ENCODE data around the gene TP73. TPM values are rescaled to one million over a fixed set of nuclear protein-coding genes. Genes with fewer than 3 reads are reported as not detected.

The TP73 gene
- total and polyA plus RNA-seq, 2 donors (not counting 1 experiment from before 2014, with no cell fraction given), result 1.2 to 2.4 TPM

DNA sequence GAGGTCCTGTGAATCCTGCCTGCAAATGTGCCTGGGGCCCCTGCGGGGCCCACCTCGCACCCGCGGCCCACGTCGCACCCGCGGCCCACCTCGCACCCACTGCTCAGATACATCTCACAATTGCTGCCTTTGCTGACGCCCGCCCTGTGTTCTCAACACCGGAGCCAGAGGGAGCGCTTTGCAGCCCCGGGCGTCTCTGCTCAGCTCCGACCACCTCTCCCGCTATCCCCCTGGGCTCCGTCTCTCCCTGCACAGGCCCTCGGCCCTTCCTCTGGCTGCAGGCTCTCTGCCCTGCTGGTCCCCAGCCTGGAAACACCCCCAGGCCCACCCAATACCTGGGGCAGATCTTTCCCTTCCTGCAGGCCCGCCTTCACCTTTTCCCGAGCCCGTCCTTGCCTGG is 44.8 kb downstream of the TP73 start:
- Histone ChIP-seq H3K9me3 (ENCODE audit: control extremely low read depth in 1 of 3, control insufficient read depth in 2 of 3, insufficient read depth in 1 of 3, low read length in 2 of 3) (peaks cover 0 to 6% (median 0%) of the 10 kb centered on the region in 3 donors), H3K27me3 (replicated peaks in 1 of 4; ENCODE audit: control extremely low read depth in 1 of 4, control insufficient read depth in 3 of 4, insufficient read depth in 4 of 4, low read length in 3 of 4) (peaks cover 0 to 5% (median 0%) of the 10 kb centered on the region in 4 experiments), H3K27ac (ENCODE audit: low read length in 2 of 2) (no peak overlapping the region), H3K4me2 (replicated peaks; ENCODE audit: low read depth, low read length, poor library complexity, severe bottlenecking) (no peak overlapping the region), H4K20me1 (ENCODE audit: control insufficient read depth, insufficient read depth, low read length, poor library complexity, severe bottlenecking) (no peaks in the 10 kb centered on the region), H3K36me3 (replicated peaks in 1 of 2; ENCODE audit: control extremely low read depth in 1 of 2, control insufficient read depth in 1 of 2, extremely low read depth in 1 of 2, insufficient read depth in 2 of 2, low read length in 1 of 2) (no peaks in the 10 kb centered on the region), H3K9ac (ENCODE audit: low read length) (no peak overlapping the region), H3K4me3 (ENCODE audit: control extremely low read depth in 1 of 5, extremely low read depth in 1 of 5, insufficient read depth in 1 of 5, low read depth in 2 of 5, low read length in 4 of 5) (no peak overlapping the region), H3K4me1 (ENCODE audit: control insufficient read depth in 2 of 2, insufficient read depth in 2 of 2, low read length in 2 of 2) (peaks cover 0 to 11% of the 10 kb centered on the region in 2 donors), H3K79me2 (ENCODE audit: control insufficient read depth, insufficient read depth, low read length) (no peaks in the 10 kb centered on the region), H2AFZ (ENCODE audit: insufficient read depth, low read depth, low read length, poor library complexity, severe bottlenecking) (no peak overlapping the region)
- ChIA-PET POLR2A (no interaction called here), CTCF (no interaction called here)
- Mint-ChIP-seq H3K9me3 (ENCODE audit: insufficient read depth) (no peaks in the 10 kb centered on the region), H3K4me3 (no peak overlapping the region), H3K27ac (no peak overlapping the region), H3K27me3 (peaks cover 7% of the 10 kb centered on the region), H3K4me1 (peaks cover 10% of the 10 kb centered on the region)
- intact Hi-C loops (cut with micrococcal nuclease), result no loop called here
- 90% methylated on average over 22 of the region's 22 CpGs for WGBS (ENCODE audit: insufficient coverage)
- TF ChIP-seq EZH2 (IDR thresholded peaks at IDR 0.05; ENCODE audit: borderline replicate concordance, insufficient read depth, low read depth, low read length, poor library complexity, severe bottlenecking), result no peak
- TF ChIP-seq, protein P1, sequence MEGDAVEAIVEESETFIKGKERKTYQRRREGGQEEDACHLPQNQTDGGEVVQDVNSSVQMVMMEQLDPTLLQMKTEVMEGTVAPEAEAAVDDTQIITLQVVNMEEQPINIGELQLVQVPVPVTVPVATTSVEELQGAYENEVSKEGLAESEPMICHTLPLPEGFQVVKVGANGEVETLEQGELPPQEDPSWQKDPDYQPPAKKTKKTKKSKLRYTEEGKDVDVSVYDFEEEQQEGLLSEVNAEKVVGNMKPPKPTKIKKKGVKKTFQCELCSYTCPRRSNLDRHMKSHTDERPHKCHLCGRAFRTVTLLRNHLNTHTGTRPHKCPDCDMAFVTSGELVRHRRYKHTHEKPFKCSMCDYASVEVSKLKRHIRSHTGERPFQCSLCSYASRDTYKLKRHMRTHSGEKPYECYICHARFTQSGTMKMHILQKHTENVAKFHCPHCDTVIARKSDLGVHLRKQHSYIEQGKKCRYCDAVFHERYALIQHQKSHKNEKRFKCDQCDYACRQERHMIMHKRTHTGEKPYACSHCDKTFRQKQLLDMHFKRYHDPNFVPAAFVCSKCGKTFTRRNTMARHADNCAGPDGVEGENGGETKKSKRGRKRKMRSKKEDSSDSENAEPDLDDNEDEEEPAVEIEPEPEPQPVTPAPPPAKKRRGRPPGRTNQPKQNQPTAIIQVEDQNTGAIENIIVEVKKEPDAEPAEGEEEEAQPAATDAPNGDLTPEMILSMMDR (IDR thresholded peaks at IDR 0.05), result no peak
- DNase-seq (no peak), ATAC-seq (ENCODE audit: low read depth) (no peak)

DNA sequence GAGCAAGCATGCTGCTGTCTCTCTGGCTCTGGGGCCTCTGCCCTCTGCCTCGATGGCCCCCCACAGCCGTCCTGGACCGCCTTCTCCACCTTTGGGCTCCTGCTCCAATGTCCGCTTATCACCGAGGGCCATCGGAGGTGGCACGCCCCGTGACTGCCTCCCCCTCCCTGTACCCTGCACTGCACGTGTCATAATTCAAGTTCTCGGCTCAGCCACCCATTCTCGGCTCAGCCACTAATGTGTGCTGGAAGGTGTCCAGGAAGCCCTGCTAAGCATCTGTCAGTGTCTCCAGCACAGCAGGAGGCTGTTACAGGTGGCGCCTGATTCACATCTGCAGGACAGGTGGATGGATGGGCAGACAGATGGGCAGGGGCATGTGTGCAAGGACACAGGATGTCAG is 45.5 kb downstream of the TP73 start:
- intact Hi-C loops (cut with micrococcal nuclease), result no loop called here
- DNase-seq, result no peak
- Histone ChIP-seq H3K4me2 (replicated peaks; ENCODE audit: low read depth, low read length, poor library complexity, severe bottlenecking) (no peak overlapping the region), H3K9ac (ENCODE audit: low read length) (no peak overlapping the region), H2AFZ (ENCODE audit: insufficient read depth, low read depth, low read length, poor library complexity, severe bottlenecking) (no peak overlapping the region), H3K9me3 (ENCODE audit: control extremely low read depth in 1 of 3, control insufficient read depth in 2 of 3, insufficient read depth in 1 of 3, low read length in 2 of 3) (peaks cover 0 to 6% (median 0%) of the 10 kb centered on the region in 3 donors), H3K27me3 (replicated peaks in 1 of 4; ENCODE audit: control extremely low read depth in 1 of 4, control insufficient read depth in 3 of 4, insufficient read depth in 4 of 4, low read length in 3 of 4) (peaks cover 0 to 3% (median 0%) of the 10 kb centered on the region in 4 experiments), H3K36me3 (replicated peaks in 1 of 2; ENCODE audit: control extremely low read depth in 1 of 2, control insufficient read depth in 1 of 2, extremely low read depth in 1 of 2, insufficient read depth in 2 of 2, low read length in 1 of 2) (no peaks in the 10 kb centered on the region), H3K79me2 (ENCODE audit: control insufficient read depth, insufficient read depth, low read length) (no peaks in the 10 kb centered on the region), H3K4me3 (ENCODE audit: control extremely low read depth in 1 of 5, extremely low read depth in 1 of 5, insufficient read depth in 1 of 5, low read depth in 2 of 5, low read length in 4 of 5) (no peak overlapping the region), H3K27ac (ENCODE audit: low read length in 2 of 2) (no peak overlapping the region), H4K20me1 (ENCODE audit: control insufficient read depth, insufficient read depth, low read length, poor library complexity, severe bottlenecking) (no peaks in the 10 kb centered on the region), H3K4me1 (ENCODE audit: control insufficient read depth in 2 of 2, insufficient read depth in 2 of 2, low read length in 2 of 2) (peaks cover 0 to 11% of the 10 kb centered on the region in 2 donors)
- TF ChIP-seq, protein P1 (IDR thresholded peaks at IDR 0.05), result no peak
- TF ChIP-seq EZH2 (IDR thresholded peaks at IDR 0.05; ENCODE audit: borderline replicate concordance, insufficient read depth, low read depth, low read length, poor library complexity, severe bottlenecking), result no peak
- ChIA-PET POLR2A (no interaction called here), CTCF (no interaction called here)
- ATAC-seq (ENCODE audit: low read depth), result no peak
- Mint-ChIP-seq H3K9me3 (ENCODE audit: insufficient read depth) (no peaks in the 10 kb centered on the region), H3K27me3 (peaks cover 7% of the 10 kb centered on the region), H3K4me1 (peaks cover 10% of the 10 kb centered on the region), H3K27ac (no peak overlapping the region), H3K4me3 (no peak overlapping the region)
- WGBS (ENCODE audit: insufficient coverage), result 97% methylated on average over 12 of the region's 12 CpGs

Measured in B cell (primary cell).